GM19467 (cell line): ENCODE data around the gene WWC2.
A peak's percentile ranks its signal among the peaks of the same experiment; 100 is the strongest.
"Not testable (repeated sequence)": the region's sequence is repeated elsewhere in the genome, so short reads cannot be mapped to it uniquely, and the experiment has no call there.

Experiments used
- ATAC-seq: cut with Tn5 transposase; IDR thresholded peaks from one replicate; pipeline ENCODE4 v1.9.1; 2021; ENCODE audit warnings: mild to moderate bottlenecking, moderate library complexity; ENCODE audit not compliant: unreplicated experiment

WWC2 gene

GRCh38 chr4:183288955-183289354, 189.9 kb downstream of the WWC2 start:
- ATAC-seq = no peak

GRCh38 chr4:183289688-183290087, 190.6 kb downstream of the WWC2 start:
- ATAC-seq = no peak

GRCh38 chr4:183291070-183291469, 192.0 kb downstream of the WWC2 start:
- no peak for ATAC-seq

GRCh38 chr4:183295711-183296110, 196.7 kb downstream of the WWC2 start:
- ATAC-seq = no peak

GRCh38 chr4:183297675-183298074, 198.6 kb downstream of the WWC2 start:
- peak; percentile 87 for ATAC-seq

- no peak for ATAC-seq
Observed at GRCh38 chr4:183299464-183299863, 200.4 kb downstream of the WWC2 start.

- ATAC-seq = no peak
Observed at GRCh38 chr4:183300070-183300469, 201.0 kb downstream of the WWC2 start.

- ATAC-seq = no peak
Observed at GRCh38 chr4:183300655-183301054, 201.6 kb downstream of the WWC2 start.

GRCh38 chr4:183303301-183303700, 204.2 kb downstream of the WWC2 start:
- no peak for ATAC-seq

GRCh38 chr4:183304067-183304466, 205.0 kb downstream of the WWC2 start:
- no peak for ATAC-seq

GRCh38 chr4:183304538-183304937, 205.5 kb downstream of the WWC2 start:
- no peak for ATAC-seq

- ATAC-seq = no peak
Observed at GRCh38 chr4:183306811-183307210, 207.8 kb downstream of the WWC2 start.

- ATAC-seq = no peak
Observed at GRCh38 chr4:183312841-183313240, 213.8 kb downstream of the WWC2 start.

- ATAC-seq = no peak
Observed at GRCh38 chr4:183314336-183314735, 215.3 kb downstream of the WWC2 start.

- ATAC-seq = no peak
Observed at GRCh38 chr4:183314806-183315205, 215.7 kb downstream of the WWC2 start.

- ATAC-seq = no peak
Observed at GRCh38 chr4:183318656-183319055, 219.6 kb downstream of the WWC2 start.

GRCh38 chr4:183320211-183321059, 221.4 kb downstream of the WWC2 start, which contains the start of gene CLDN22:
CLDN22 (minus strand) TSS chr4:183320276; CDS start chr4:183320218, 58 bp downstream.
- ATAC-seq = no peak

GRCh38 chr4:183321079-183321478, 222.0 kb downstream of the WWC2 start:
- no peak for ATAC-seq

- no peak for ATAC-seq
Observed at GRCh38 chr4:183321516-183321915, 222.5 kb downstream of the WWC2 start.

GRCh38 chr4:183322326-183322725, 223.3 kb downstream of the WWC2 start, which contains the start of gene CLDN24:
CLDN24 (minus strand) TSS chr4:183322426; CDS start chr4:183322426, 0 bp downstream.
- no peak for ATAC-seq

- no peak for ATAC-seq
Observed at GRCh38 chr4:183323295-183323694, 224.2 kb downstream of the WWC2 start.

GRCh38 chr4:183324056-183324455, 225.0 kb downstream of the WWC2 start:
- not testable (repeated sequence) for ATAC-seq

GRCh38 chr4:183324619-183325018, 225.6 kb downstream of the WWC2 start:
- ATAC-seq = no peak
